Stomach (tissue), 4 donors: ENCODE results near the gene RABGAP1L.

Source experiments
- CTCF ChIP-seq, 7 experiments: fragments of 450-650 bp in 4 of 7; fragments of 200-600 bp in 3 of 7; sonication (generic) in 3 of 7; IDR thresholded peaks; one replicate each; pipeline ENCODE4 v1.5.1; 2016 to 2019; ENCODE audit warnings: antibody characterized with exemption in 7 of 7, control low read depth in 2 of 7, mild to moderate bottlenecking in 1 of 7
- EP300 ChIP-seq: sonication (generic); formaldehyde crosslinking; IDR thresholded peaks from one replicate; pipeline ENCODE4 v1.6.1; 2017; ENCODE audit warnings: antibody characterized with exemption
- POLR2A ChIP-seq, 4 donors: fragments of 450-650 bp; IDR thresholded peaks; one replicate each; pipeline ENCODE4 v1.6.1; 2016; ENCODE audit warnings: antibody characterized with exemption in 4 of 4, control low read depth in 2 of 4, mild to moderate bottlenecking in 1 of 4, moderate library complexity in 1 of 4
- POLR2AphosphoS5 ChIP-seq, 3 donors: sonication (generic); formaldehyde crosslinking; IDR thresholded peaks; one replicate each; pipeline ENCODE4 v1.6.1; 2016; ENCODE audit warnings: antibody characterized with exemption in 3 of 3

GRCh38 chr1:174273190-174273589, 113.9 kb downstream of the RABGAP1L start:
- TF ChIP-seq CTCF (IDR thresholded peaks at IDR 0.05), result no peak
- no peak for TF ChIP-seq POLR2A (IDR thresholded peaks at IDR 0.05)
- no peak for TF ChIP-seq POLR2AphosphoS5 (IDR thresholded peaks at IDR 0.05)
- no peak for TF ChIP-seq EP300
